Measurements from ENCODE around the gene LLPH.
A peak's percentile ranks its signal among the peaks of the same experiment; 100 is the strongest.
"Not testable (repeated sequence)": the region's sequence is repeated elsewhere in the genome, so short reads cannot be mapped to it uniquely, and the experiment has no call there.

LLPH gene

DNA sequence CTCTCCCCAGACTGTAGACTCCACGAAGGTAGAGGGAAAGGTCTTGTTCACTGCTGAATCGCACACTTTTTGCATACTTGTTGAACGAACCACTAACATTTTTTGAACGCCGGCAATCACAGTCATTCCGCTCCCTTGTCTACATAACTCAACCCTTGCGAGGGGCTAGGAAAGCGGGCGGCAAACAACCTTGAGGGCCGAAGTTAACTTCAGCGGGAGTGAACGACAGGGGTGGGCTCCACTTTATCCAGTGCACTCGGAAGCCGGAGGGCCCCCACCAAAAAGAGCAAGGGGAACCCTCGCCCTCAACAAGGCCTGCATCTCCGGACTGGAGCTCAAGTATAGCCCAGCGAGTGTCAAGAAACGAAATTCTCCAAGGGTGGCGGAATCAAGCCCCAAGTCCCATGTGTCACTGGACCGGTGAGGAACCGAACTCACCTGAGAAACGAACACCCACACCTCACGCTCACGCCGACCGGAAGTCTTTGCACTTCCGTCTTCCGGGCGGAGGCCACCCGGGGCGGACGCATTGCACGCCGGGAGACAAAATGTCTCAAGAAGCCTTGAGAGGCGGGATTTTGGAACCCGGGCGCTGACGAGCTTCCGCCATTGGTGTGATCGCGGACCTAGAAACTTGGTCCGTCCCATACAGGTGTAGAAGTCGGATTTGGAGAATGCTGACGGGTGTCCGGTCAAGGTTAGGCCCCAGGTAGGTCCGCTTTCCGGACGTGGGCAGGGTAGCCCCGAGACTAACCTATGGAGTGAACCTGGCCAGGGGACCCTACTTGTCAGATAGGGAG is at the start of gene LLPH:
LLPH (minus strand) TSS at position 484 of the 800 bp plus-strand sequence. CDS start 1,644 bp downstream, outside the sequence.
- H3K4me3 ChIP-seq = peak within 1 kb of the TSS; percentile 95
- H3K27ac ChIP-seq = peak within 1 kb of the TSS; percentile 90
- peaks cover 33% of the 10 kb centered on the region for H3K4me1 ChIP-seq

DNA sequence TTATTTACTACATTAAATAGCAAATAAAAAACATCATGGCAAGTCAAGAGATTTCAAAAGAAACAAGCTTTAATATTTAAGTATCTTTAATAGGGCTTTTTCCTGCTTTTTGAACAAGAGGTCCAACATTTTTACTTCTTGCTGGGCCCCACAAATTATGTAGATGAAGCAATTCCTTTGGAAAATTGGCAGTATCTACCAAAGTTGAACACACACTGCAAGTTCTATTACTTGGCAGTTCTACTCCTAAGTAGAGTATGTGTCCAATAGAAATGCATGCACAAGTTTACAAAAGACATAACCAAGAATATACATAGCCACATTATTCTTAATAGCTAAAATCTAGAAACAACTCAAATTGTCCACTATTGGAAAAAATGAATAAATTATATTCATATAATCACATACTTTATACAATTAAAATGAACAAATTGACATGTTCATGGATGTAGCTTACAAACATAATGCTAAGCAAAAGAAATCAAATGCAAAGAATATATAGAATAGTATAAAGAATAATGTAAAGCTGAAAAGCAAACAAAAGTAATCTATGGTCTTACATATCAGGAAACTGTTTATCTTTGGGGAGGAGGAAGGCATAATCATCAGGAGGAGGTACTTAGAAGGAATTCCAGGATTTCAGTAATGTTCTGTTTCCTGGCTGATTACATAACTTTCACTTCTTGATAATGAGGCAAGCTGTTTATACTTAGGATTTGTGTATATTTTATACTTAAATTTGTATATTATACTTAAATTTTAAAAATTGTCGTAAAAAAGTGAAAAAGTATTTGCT is 45.8 kb upstream of the LLPH start:
- no peak overlapping the region for H3K4me3 ChIP-seq
- no peaks in the 10 kb centered on the region for H3K36me3 ChIP-seq
- no peak for TF ChIP-seq Cebpa-rat (IDR thresholded peaks at IDR 0.05)
- no peaks in the 10 kb centered on the region for H4K20me1 ChIP-seq
- H3K9me3 ChIP-seq = peaks cover 21% of the 10 kb centered on the region
- H3K27ac ChIP-seq = no peak overlapping the region
- no peaks in the 10 kb centered on the region for H3K4me1 ChIP-seq
- no peak overlapping the region for H3K4me2 ChIP-seq
- no peaks in the 10 kb centered on the region for H3K27me3 ChIP-seq
- H3K9ac ChIP-seq = no peak overlapping the region

More for the DNA sequence above, at the start of gene LLPH:
- no peaks in the 10 kb centered on the region for H3K27me3 ChIP-seq
- peaks cover 32% of the 10 kb centered on the region; the same call in 1 of the 2 replicates for H4K20me1 ChIP-seq
- H3K4me2 ChIP-seq = peak within 1 kb of the TSS; percentile 94
- TF ChIP-seq Cebpa-rat (IDR thresholded peaks at IDR 0.05) = no peak
- H3K36me3 ChIP-seq = peaks cover 39% of the 10 kb centered on the region
- H3K9me3 ChIP-seq = 0 out of 2 replicates have a peak, but pooled peaks cover 5% of the 10 kb centered on the region
- H3K9ac ChIP-seq = peak within 1 kb of the TSS; percentile 92

DNA sequence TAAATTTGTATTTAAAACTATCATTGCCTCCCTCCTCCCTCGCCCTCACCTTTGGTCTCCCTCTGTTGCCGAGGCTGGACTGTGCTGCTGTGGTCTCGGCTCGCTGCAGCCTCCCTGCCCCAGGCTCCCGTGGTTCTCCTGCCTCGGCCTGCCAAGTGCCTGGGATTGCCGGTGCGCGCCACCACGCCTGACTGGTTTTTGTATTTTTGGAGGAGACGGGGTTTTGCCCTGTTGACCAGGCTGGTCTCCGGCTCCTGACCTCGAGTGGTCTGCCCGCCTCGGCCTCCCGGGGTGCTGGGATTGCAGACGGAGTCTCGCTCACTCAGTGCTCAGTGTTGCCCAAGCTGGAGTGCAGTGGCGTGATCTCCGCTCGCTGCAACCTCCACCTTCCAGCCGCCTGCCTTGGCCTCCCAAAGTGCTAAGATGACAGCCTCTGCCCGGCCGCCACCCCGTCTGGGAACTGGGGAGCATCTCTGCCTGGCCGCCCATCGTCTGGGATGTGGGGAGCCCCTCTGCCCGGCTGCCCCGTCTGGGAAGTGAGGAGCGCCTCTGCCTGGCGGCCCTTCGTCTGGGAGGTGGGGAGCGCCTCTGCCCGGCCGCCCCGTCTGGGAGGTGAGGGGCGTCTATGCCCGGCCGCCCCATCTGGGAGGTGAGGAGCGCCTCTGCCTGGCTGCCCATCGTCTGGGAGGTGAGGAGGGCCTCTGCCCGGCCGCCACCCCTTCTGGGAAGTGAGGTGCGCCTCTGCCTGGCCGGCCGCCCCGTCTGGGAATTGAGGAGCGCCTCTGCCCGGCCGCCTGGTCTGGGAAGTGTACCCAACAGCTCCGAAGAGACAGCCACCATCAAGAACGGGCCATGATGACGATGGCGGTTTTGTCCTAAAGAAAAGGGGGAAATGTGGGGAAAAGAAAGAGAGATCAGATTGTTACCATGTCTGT is 44.1 kb upstream of the LLPH start:
- not testable (repeated sequence) for H3K9ac ChIP-seq, H3K4me2 ChIP-seq, H3K4me3 ChIP-seq, H3K4me1 ChIP-seq, H4K20me1 ChIP-seq, H3K27me3 ChIP-seq, H3K27ac ChIP-seq, H3K36me3 ChIP-seq
- H3K9me3 ChIP-seq = peaks cover 21% of the 10 kb centered on the region

DNA sequence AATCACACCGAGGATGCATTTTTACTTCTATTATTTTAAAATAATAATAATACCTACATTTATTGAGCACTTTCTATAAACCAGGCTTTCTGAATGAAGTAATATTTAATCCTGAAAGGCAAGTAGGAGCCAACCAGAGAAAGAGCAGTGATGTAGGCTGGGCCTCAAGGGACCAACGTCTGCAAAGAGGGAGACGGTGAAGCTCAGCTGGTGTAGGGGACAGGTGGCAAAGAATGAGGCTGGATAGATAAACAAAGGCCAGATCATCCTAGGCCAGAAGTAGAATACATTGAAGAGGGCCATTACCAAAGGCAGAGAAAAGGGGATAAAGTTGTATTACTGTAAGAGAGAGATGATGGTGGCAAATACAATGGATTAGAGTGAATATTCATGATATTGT is 40.1 kb upstream of the LLPH start:
- H3K9me3 ChIP-seq = peaks cover 39% of the 10 kb centered on the region
- H4K20me1 ChIP-seq = no peaks in the 10 kb centered on the region
- no peaks in the 10 kb centered on the region for H3K27me3 ChIP-seq
- H3K4me1 ChIP-seq = peaks cover 20% of the 10 kb centered on the region
- peak overlapping the region; percentile 74 for H3K4me2 ChIP-seq
- H3K9ac ChIP-seq = no peak overlapping the region
- no peak for TF ChIP-seq Cebpa-rat (IDR thresholded peaks at IDR 0.05)
- H3K27ac ChIP-seq = peak overlapping the region; percentile 98
- H3K4me3 ChIP-seq = peak overlapping the region; percentile 70
- peaks cover 20% of the 10 kb centered on the region for H3K36me3 ChIP-seq

DNA sequence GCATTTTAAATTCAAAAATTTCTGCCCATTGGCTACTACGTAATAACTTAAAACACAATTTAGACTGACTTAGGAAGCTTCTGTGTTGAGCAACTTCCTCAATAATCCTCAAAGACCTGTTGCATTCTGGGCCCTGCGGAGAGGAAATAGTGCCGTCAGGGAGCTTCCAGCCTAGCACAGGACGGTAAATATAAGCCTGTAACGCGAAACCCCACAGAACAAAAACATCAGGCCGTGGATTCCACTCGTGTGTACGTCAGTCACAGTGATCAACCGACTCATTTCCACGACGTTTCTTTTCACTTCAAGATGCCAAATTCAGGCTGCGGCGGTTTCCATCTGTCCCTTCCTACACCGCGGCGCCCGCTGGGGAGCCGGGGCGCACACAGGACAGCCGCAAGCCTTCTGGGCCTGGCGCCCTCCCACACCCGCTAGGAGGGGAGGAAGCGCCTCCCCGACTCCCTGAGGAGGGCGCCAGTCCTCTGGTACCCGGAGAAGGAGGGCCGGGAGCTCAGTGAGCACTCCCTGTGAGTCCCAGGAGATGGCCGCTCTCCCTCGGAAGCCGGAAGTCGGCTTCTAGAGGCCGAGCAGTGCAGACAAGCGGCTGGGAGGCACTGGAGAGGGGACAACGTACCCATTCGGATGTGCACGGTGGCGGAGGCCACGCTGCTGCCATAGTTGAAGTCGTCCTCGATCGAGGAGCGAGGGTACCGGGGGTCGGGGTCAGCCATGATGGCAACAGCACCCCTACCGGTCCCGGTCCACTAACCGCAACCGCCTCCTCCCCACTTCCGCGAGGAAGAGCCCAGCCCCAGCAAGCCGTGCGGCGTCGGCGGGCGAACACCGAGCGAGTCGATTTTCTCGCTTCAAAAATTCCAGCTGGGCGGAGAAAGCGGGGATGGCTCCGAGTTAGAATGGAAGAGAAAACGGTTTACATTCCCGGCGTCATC is 38.9 kb upstream of the LLPH start, which contains the start of gene TMBIM4:
TMBIM4 (minus strand) TSS at position 776 of the 950 bp plus-strand sequence; CDS start at position 731, 45 bp downstream.
- Histone ChIP-seq H3K9me3 (peaks cover 44% of the 10 kb centered on the region), H4K20me1 (no peaks in the 10 kb centered on the region), H3K4me2 (peak within 1 kb of the TSS; percentile 74), H3K36me3 (peaks cover 25% of the 10 kb centered on the region), H3K9ac (peak within 1 kb of the TSS; percentile 86), H3K27me3 (no peaks in the 10 kb centered on the region), H3K27ac (peak within 1 kb of the TSS; percentile 98), H3K4me3 (peak within 1 kb of the TSS; percentile 70), H3K4me1 (peaks cover 20% of the 10 kb centered on the region)
- peak; percentile 96 for TF ChIP-seq Cebpa-rat (IDR thresholded peaks at IDR 0.05)

DNA sequence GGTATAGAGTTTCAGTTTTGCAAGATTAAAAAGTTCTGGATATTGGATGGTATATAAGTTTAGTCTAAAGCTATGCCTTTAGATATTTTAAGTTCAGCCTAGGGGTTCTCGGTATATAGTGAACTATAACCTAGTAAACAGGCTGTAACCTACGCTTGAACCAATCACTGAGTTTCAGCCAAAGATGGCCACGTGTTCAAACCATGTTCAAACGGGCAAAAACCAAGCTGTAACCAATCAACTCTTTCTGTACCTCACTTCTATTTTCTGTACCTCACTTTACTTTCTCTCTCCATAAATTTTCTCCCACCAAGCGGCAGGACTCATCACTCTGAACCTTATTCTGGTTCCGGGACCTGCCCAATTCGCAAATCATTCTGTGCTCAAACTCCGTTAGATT is 37.9 kb upstream of the LLPH start:
- Histone ChIP-seq H3K4me2 (peak overlapping the region; percentile 74), H3K4me1 (peaks cover 20% of the 10 kb centered on the region), H3K27me3 (no peaks in the 10 kb centered on the region), H3K9me3 (peaks cover 44% of the 10 kb centered on the region), H3K4me3 (peak overlapping the region; percentile 70), H3K27ac (peak overlapping the region; percentile 98), H4K20me1 (no peaks in the 10 kb centered on the region), H3K9ac (peak overlapping the region; percentile 86), H3K36me3 (peaks cover 25% of the 10 kb centered on the region)
- no peak for TF ChIP-seq Cebpa-rat (IDR thresholded peaks at IDR 0.05)

DNA sequence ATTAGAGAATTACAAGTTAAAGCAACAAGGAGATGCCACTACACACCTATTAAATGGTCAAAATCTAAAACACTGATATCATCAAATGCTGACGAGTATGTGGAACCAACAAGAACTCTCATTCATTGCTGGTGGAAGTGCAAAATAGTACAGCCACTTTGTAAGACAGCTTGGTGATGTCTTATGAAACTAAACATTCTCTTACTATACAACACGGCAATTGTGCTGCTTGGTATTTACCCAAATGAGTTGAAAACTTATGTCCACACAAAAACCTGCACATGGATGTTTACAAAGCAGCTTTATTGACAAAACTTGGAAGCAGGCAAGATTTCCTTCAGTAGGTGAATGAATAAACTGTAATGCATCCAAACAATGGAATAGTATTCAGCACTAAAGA is 36.0 kb upstream of the LLPH start:
- Histone ChIP-seq H3K4me2 (no peak overlapping the region), H3K36me3 (peaks cover 25% of the 10 kb centered on the region), H3K9me3 (peaks cover 47% of the 10 kb centered on the region), H3K4me3 (no peak overlapping the region), H3K9ac (no peak overlapping the region), H3K27ac (no peak overlapping the region), H4K20me1 (no peaks in the 10 kb centered on the region), H3K4me1 (peaks cover 20% of the 10 kb centered on the region), H3K27me3 (no peaks in the 10 kb centered on the region)
- TF ChIP-seq Cebpa-rat (IDR thresholded peaks at IDR 0.05) = no peak

DNA sequence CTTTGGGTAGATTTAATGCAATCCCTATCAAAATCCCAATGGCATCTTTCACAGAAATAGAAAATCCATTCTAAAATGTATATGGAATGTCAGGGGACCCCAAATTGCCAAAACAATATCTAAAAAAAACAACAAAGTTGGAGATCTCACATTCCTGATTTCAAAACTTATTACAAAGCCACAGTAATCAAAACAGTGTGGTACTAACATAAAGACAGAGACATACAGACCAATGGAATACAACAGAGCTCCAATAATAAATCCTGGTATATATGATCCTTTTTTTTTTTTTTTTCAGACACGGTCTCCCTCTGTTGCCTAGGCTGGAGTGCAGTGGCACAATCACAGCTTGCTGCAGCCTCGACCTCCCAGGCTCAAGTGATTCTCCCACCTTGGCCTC is 34.6 kb upstream of the LLPH start:
- H3K27ac ChIP-seq = no peak overlapping the region
- peaks cover 13% of the 10 kb centered on the region for H3K4me1 ChIP-seq
- H3K9me3 ChIP-seq = peaks cover 57% of the 10 kb centered on the region
- no peaks in the 10 kb centered on the region for H3K27me3 ChIP-seq
- H3K36me3 ChIP-seq = peaks cover 36% of the 10 kb centered on the region
- no peak overlapping the region for H3K4me2 ChIP-seq
- H3K4me3 ChIP-seq = no peak overlapping the region
- H3K9ac ChIP-seq = no peak overlapping the region
- no peak for TF ChIP-seq Cebpa-rat (IDR thresholded peaks at IDR 0.05)
- H4K20me1 ChIP-seq = no peaks in the 10 kb centered on the region
